CD4-positive, alpha-beta T cell (primary cell): ENCODE results near the gene FRAT1. TPM values are rescaled to one million over a fixed set of nuclear protein-coding genes. Genes with fewer than 3 reads are reported as not detected.

Source experiments
- ATAC-seq: fragments of 200-7000 bp; cut with Tn5 transposase; one replicate; pipeline ENCODE4 v1.10.0; 2022; ENCODE audit warnings: mild to moderate bottlenecking; ENCODE audit not compliant: poor library complexity
- CTCF ChIA-PET: fragments of 350-600 bp; sonication (Branson Sonifier 250); formaldehyde crosslinking; loops from one replicate; lab custom pipeline; 2021; ENCODE audit warnings: antibody characterized with exemption, inconsistent platforms; lab: Charles Lee
- POLR2A ChIA-PET: fragments of 350-600 bp; sonication (Branson Sonifier 250); formaldehyde crosslinking; loops from one replicate; lab custom pipeline; 2021; ENCODE audit warnings: antibody characterized with exemption, inconsistent platforms; lab: Charles Lee
- DNase-seq, 14 experiments: peaks; one replicate each; pipeline ENCODE4 v3.0.0-alpha.2; 2013 to 2020; ENCODE audit warnings: mixed read lengths in 2 of 14
- H3K27ac ChIP-seq, 2 donors: one replicate each; pipeline versions ENCODE4 v1.5.1 to v1.7.0; 2013; ENCODE audit warnings: low read length in 2 of 2, low read depth in 1 of 2, mild to moderate bottlenecking in 1 of 2
- H3K27me3 ChIP-seq, 2 experiments: 1 replicate in 1 of 2; 2 replicates in 1 of 2; pipeline versions ENCODE4 v1.6.1 to v1.7.0; 2013; ENCODE audit warnings: low read length in 2 of 2, control low read depth in 1 of 2, mild to moderate bottlenecking in 1 of 2, moderate library complexity in 1 of 2; ENCODE audit not compliant: insufficient read depth in 2 of 2, control insufficient read depth in 1 of 2
- H3K36me3 ChIP-seq: one replicate; pipeline ENCODE4 v1.6.1; 2013; ENCODE audit warnings: low read length, control low read depth; ENCODE audit not compliant: insufficient read depth
- H3K4me1 ChIP-seq: one replicate; pipeline ENCODE4 v1.6.1; 2013; ENCODE audit warnings: low read length, control low read depth; ENCODE audit not compliant: insufficient read depth
- H3K4me3 ChIP-seq: one replicate; pipeline ENCODE4 v1.5.1; 2013; ENCODE audit warnings: mild to moderate bottlenecking, low read length, moderate library complexity
- H3K9me3 ChIP-seq, 2 experiments: 1 replicate in 1 of 2; 2 replicates in 1 of 2; pipeline versions ENCODE4 v1.6.1 to v1.7.0; 2013; ENCODE audit warnings: low read length in 2 of 2, mild to moderate bottlenecking in 2 of 2, control low read depth in 1 of 2, moderate library complexity in 1 of 2; ENCODE audit not compliant: control insufficient read depth in 1 of 2, insufficient read depth in 1 of 2
- H3K27ac Mint-ChIP-seq: one replicate; pipeline ENCODE4 v1.8.0; 2020; ENCODE audit warnings: mixed read lengths
- H3K27me3 Mint-ChIP-seq: one replicate; pipeline ENCODE4 v1.8.0; 2021; ENCODE audit warnings: mixed read lengths
- H3K36me3 Mint-ChIP-seq: one replicate; pipeline ENCODE4 v1.8.0; 2021; ENCODE audit warnings: low read depth, mixed read lengths
- H3K4me1 Mint-ChIP-seq: one replicate; pipeline ENCODE4 v1.8.0; 2021; ENCODE audit warnings: low read depth, mixed read lengths
- H3K4me3 Mint-ChIP-seq: one replicate; pipeline ENCODE4 v1.8.0; 2020; ENCODE audit warnings: mild to moderate bottlenecking, mixed read lengths
- H3K9me3 Mint-ChIP-seq: one replicate; pipeline ENCODE4 v1.8.0; 2020; ENCODE audit warnings: mixed read lengths
- intact Hi-C, 2 experiments: fragments of 100-400 bp; cut with DNase I in 1 of 2; cut with micrococcal nuclease in 1 of 2; formaldehyde crosslinking; loops; one replicate each; pipeline versions ENCODE4 v1.15.1 to v1.9.0; 2023 to 2025; cut with DNase I, micrococcal nuclease
- total RNA-seq, 174 experiments: library from RNA in 2 of 174; stranded (reverse) in 2 of 174; gene quantifications; one replicate each; pipeline ENCODE4 v1.2.3 and lab custom pipeline; 2021 to 2026
- TF ChIP-seq, protein P1 (sequence below): fragments of 200-600 bp; IDR thresholded peaks from one replicate; pipeline ENCODE4 v1.8.0; 2022; ENCODE audit warnings: antibody characterized with exemption, mild to moderate bottlenecking

Gene FRAT1
- total RNA-seq, 2 experiments from 2014 or later = 45.2 to 45.5 TPM

GRCh38 chr10:97332591-97333350, 13.7 kb downstream of the FRAT1 start:
- peaks cover 3% of the 10 kb centered on the region for H3K27me3 Mint-ChIP-seq
- Histone ChIP-seq H3K4me3 (peak overlapping the region; percentile 76), H3K9me3 (no peaks in the 10 kb centered on the region), H3K36me3 (peaks cover 22% of the 10 kb centered on the region), H3K4me1 (peaks cover 44% of the 10 kb centered on the region), H3K27ac (no peak overlapping the region), H3K27me3 (no peaks in the 10 kb centered on the region)
- peaks cover 64% of the 10 kb centered on the region for H3K4me1 Mint-ChIP-seq
- intact Hi-C loops = loop anchor here (1.0 to 2.0 kb wide), 3 partner anchors 12 to 54 kb away; partner anchors contain the start of gene ARHGAP19 (in 1 of the 2)
- ChIA-PET POLR2A (interaction anchor here (1.0 to 5.5 kb wide), 9 partner anchors 8 to 68 kb away, joined by 3 to 178 read pairs (median 5); partner anchors contain the start of genes FRAT1 and RRP12), CTCF (interaction anchor here (0.7 to 3.8 kb wide), 3 partner anchors 13 to 68 kb away, joined by 3 to 24 read pairs (median 7); partner anchors contain the start of genes FRAT1 and RRP12)
- H3K4me3 Mint-ChIP-seq = peak overlapping the region; percentile 96
- peak overlapping the region; percentile 91 for H3K27ac Mint-ChIP-seq
- no peaks in the 10 kb centered on the region for H3K9me3 Mint-ChIP-seq
- DNase-seq (no peak), ATAC-seq (no peak)
- peaks cover 51% of the 10 kb centered on the region for H3K36me3 Mint-ChIP-seq
- TF ChIP-seq, protein P1, sequence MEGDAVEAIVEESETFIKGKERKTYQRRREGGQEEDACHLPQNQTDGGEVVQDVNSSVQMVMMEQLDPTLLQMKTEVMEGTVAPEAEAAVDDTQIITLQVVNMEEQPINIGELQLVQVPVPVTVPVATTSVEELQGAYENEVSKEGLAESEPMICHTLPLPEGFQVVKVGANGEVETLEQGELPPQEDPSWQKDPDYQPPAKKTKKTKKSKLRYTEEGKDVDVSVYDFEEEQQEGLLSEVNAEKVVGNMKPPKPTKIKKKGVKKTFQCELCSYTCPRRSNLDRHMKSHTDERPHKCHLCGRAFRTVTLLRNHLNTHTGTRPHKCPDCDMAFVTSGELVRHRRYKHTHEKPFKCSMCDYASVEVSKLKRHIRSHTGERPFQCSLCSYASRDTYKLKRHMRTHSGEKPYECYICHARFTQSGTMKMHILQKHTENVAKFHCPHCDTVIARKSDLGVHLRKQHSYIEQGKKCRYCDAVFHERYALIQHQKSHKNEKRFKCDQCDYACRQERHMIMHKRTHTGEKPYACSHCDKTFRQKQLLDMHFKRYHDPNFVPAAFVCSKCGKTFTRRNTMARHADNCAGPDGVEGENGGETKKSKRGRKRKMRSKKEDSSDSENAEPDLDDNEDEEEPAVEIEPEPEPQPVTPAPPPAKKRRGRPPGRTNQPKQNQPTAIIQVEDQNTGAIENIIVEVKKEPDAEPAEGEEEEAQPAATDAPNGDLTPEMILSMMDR = no peak

DNA sequence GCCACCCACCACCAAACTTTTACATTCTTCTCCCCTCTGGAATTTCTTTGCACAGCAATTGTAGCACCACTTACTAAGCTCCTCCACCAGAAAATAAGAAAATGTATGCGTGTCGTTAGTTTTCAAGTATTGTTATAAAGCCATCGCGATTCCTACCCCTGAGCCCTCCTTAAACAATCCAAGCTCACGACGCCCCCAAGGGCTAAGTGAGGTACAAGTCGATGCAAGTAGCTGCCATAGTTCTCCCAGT, 14.2 kb downstream of the FRAT1 start:
- Mint-ChIP-seq H3K4me3 (peak overlapping the region; percentile 96), H3K36me3 (peaks cover 46% of the 10 kb centered on the region), H3K27ac (peak overlapping the region; percentile 91), H3K27me3 (peaks cover 3% of the 10 kb centered on the region), H3K9me3 (no peaks in the 10 kb centered on the region), H3K4me1 (peaks cover 59% of the 10 kb centered on the region)
- intact Hi-C loops = loop anchor here in 1 of 2 experiments (1.0 to 2.0 kb wide), 3 partner anchors 13 to 54 kb away; partner anchors contain the start of gene ARHGAP19
- peaks cover 43% of the 10 kb centered on the region for H3K4me1 ChIP-seq
- H3K27ac ChIP-seq = peak overlapping the region in 1 of 2 donors; percentile 35
- no peaks in the 10 kb centered on the region for H3K9me3 ChIP-seq
- DNase-seq (peak in 1 of 14 experiments; percentile 24), ATAC-seq (no peak)
- TF ChIP-seq, protein P1 = no peak
- POLR2A ChIA-PET = interaction anchor here (1.0 to 5.5 kb wide), 9 partner anchors 8 to 354 kb away, joined by 3 to 178 read pairs (median 5); partner anchors contain the start of genes AVPI1, FRAT1 and RRP12
- peaks cover 22% of the 10 kb centered on the region for H3K36me3 ChIP-seq
- H3K27me3 ChIP-seq = no peaks in the 10 kb centered on the region
- peak overlapping the region; percentile 76 for H3K4me3 ChIP-seq
- CTCF ChIA-PET = interaction anchor here (0.7 to 3.8 kb wide), 3 partner anchors 14 to 68 kb away, joined by 3 to 24 read pairs (median 7); partner anchors contain the start of genes FRAT1 and RRP12

GRCh38 chr10:97333601-97334369, 14.7 kb downstream of the FRAT1 start:
- ChIA-PET CTCF (interaction anchor here (0.7 to 3.8 kb wide), 3 partner anchors 14 to 67 kb away, joined by 3 to 24 read pairs (median 7); partner anchors contain the start of genes FRAT1 and RRP12), POLR2A (interaction anchor here (0.8 to 5.5 kb wide), 12 partner anchors 9 to 804 kb away, joined by 3 to 178 read pairs (median 5); partner anchors contain the start of genes ARHGAP19, AVPI1, FRAT1 and RRP12)
- Mint-ChIP-seq H3K4me3 (peak overlapping the region; percentile 96), H3K27me3 (peaks cover 3% of the 10 kb centered on the region), H3K27ac (peak overlapping the region; percentile 91), H3K4me1 (peaks cover 57% of the 10 kb centered on the region), H3K36me3 (peaks cover 44% of the 10 kb centered on the region), H3K9me3 (no peaks in the 10 kb centered on the region)
- Histone ChIP-seq H3K4me3 (peak overlapping the region; percentile 76), H3K4me1 (peaks cover 43% of the 10 kb centered on the region), H3K27ac (peak overlapping the region in 1 of 2 donors; percentile 35), H3K36me3 (peaks cover 17% of the 10 kb centered on the region), H3K9me3 (no peaks in the 10 kb centered on the region), H3K27me3 (no peaks in the 10 kb centered on the region)
- peak; percentile 19 for ATAC-seq
- intact Hi-C loops = loop anchor here (1.0 to 2.0 kb wide), 5 partner anchors 13 to 67 kb away; partner anchors contain the start of genes ARHGAP19 (in 2 of the 2) and RRP12 (in 2 of the 2)
- TF ChIP-seq, protein P1 = no peak
- peak in 10 of 14 experiments; percentile 5 to 63 (median 28) for DNase-seq
